Spinal cord (tissue), 10 donors: Measurements from ENCODE around the gene PLD6. TPM values are rescaled to one million over a fixed set of nuclear protein-coding genes. Genes with fewer than 3 reads are reported as not detected.
A peak's percentile ranks its signal among the peaks of the same experiment; 100 is the strongest.

ENCODE experiments used
- DNase-seq, 6 donors: peaks; one replicate each; pipeline versions ENCODE4 v3.0.0 to v3.0.0-alpha.2; 2013 to 2015; ENCODE audit warnings: low spot score in 6 of 6, low read depth in 4 of 6
- H3K27ac ChIP-seq: one replicate; pipeline ENCODE4 v1.5.1; 2013; ENCODE audit warnings: low read depth, low read length, control low read depth
- H3K27me3 ChIP-seq: one replicate; pipeline ENCODE4 v1.6.1; 2013; ENCODE audit warnings: low read length; ENCODE audit not compliant: control insufficient read depth, insufficient read depth
- H3K36me3 ChIP-seq: one replicate; pipeline ENCODE4 v1.6.1; 2013; ENCODE audit warnings: low read length; ENCODE audit not compliant: control insufficient read depth, insufficient read depth
- H3K4me1 ChIP-seq: one replicate; pipeline ENCODE4 v1.6.1; 2013; ENCODE audit warnings: low read length; ENCODE audit not compliant: control insufficient read depth, insufficient read depth
- H3K4me3 ChIP-seq: one replicate; pipeline ENCODE4 v1.5.1; 2013; ENCODE audit warnings: low read depth, low read length, control low read depth
- H3K9me3 ChIP-seq: one replicate; pipeline ENCODE4 v1.6.1; 2013; ENCODE audit warnings: low read length; ENCODE audit not compliant: control insufficient read depth, insufficient read depth
- WGBS: methylation state at CpG from one replicate; pipeline ENCODE4 v1.1.5; 2013; ENCODE audit warnings: missing lambda C conversion rate; ENCODE audit not compliant: insufficient coverage; 5-methylcytosine and 5-hydroxymethylcytosine counted together
- polyA plus RNA-seq, 2 donors: library from polyadenylated mRNA; unstranded; fragments of 120-200 nt; gene quantifications; one replicate each; pipeline ENCODE4 v1.2.1, GENCODE V29; 2013; ENCODE audit not compliant: insufficient read length in 2 of 2
- small RNA-seq: library from RNA; depleted of rRNA; stranded (forward); fragments of <200 nt; gene quantifications from one replicate; pipeline ENCODE3, GENCODE V24; 2014; ENCODE audit warnings: low replicate concordance
- total RNA-seq, 2 donors: library from RNA; depleted of rRNA in 1 of 2; stranded (reverse); fragments of 120-200 nt in 1 of 2; fragments of >200 nt in 1 of 2; gene quantifications; one replicate each; pipeline versions ENCODE4 v1.2.3 to v1.2.4, GENCODE V29; 2013 to 2014
- donor health status: healthy.

Gene PLD6
- total and polyA plus RNA-seq, 4 donors: 10.2 to 14.7 (median 11.8) TPM

DNA sequence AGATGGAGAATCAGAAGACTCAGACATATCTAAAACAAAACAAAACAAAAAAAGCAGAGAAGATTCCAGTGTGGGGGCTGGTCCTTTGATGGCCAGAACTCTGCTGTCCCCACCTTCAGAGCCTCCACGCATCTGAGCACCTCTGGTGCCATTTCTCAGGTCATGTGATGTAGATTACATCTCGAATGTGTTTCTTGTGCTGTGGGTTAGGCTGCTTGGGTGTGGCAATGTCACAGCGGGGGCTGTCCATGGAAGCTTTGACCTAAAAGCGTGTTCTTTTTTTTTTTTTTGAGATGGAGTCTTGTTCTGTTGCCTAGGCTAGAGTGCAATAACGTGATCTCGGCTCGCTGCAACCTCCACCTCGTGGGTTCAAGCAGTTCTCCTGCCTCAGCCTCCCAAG lies 51.2 kb downstream of the PLD6 start:
- no peaks in the 10 kb centered on the region for H3K9me3 ChIP-seq
- DNase-seq: no peak
- H3K4me3 ChIP-seq: no peak overlapping the region
- 93% methylated on average over 5 of the region's 8 CpGs for WGBS
- H3K27ac ChIP-seq: no peak overlapping the region
- peaks cover 94% of the 10 kb centered on the region for H3K36me3 ChIP-seq
- peaks cover 16% of the 10 kb centered on the region for H3K4me1 ChIP-seq
- no peaks in the 10 kb centered on the region for H3K27me3 ChIP-seq

DNA sequence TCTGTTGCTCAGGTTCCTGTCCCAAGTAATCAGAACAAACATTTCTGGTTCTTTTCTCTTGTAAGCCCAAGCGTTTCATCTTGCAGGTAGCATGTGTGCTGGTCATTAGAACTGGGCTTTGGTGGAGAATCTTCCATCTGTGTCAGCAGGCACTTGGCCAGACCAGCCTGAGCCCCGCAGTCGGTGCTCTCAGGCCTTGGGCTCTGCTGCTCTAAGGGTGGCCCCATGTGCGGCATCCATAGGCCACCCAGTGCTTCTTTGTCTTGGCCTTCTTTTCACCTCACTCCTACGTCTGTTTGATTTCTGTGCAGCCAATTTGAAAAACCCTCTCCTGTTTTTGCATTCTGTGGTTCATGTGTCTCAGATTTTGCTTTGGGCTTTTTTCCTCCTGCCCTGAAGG lies 51.6 kb downstream of the PLD6 start:
- Histone ChIP-seq H3K27me3 (no peaks in the 10 kb centered on the region), H3K36me3 (peaks cover 92% of the 10 kb centered on the region), H3K27ac (no peak overlapping the region), H3K9me3 (no peaks in the 10 kb centered on the region), H3K4me3 (no peak overlapping the region), H3K4me1 (peaks cover 16% of the 10 kb centered on the region)
- DNase-seq: no peak
- WGBS: 80% methylated on average over 1 of the region's 5 CpGs

GRCh38 chr17:17153709-17154108 lies 52.4 kb downstream of the PLD6 start:
- H3K27ac ChIP-seq: no peak overlapping the region
- peaks cover 16% of the 10 kb centered on the region for H3K4me1 ChIP-seq
- no peak for DNase-seq
- no peaks in the 10 kb centered on the region for H3K27me3 ChIP-seq
- peaks cover 88% of the 10 kb centered on the region for H3K36me3 ChIP-seq
- WGBS: no CpG with 5 or more reads among the region's 7 CpGs
- H3K9me3 ChIP-seq: no peaks in the 10 kb centered on the region
- no peak overlapping the region for H3K4me3 ChIP-seq

DNA sequence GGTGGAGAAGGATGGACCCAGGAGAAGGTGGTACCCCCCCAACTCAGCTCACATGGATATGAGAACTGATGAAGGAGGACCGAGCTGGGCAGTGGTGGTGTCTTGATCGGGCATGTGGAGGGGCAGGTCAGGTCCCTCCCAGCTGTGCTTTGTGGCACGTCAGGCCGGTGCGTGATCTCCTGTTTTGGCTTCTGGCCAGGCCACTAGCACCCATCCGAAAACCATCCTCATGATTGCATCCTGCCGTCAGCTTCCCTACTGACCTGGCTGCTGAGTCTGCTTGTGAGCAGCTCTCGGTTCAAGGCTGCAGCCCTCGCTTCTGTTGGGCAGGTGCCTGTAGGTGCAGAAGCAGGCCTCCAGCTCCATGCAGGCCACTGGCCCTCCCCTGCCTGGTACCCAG lies 53.1 kb downstream of the PLD6 start:
- Histone ChIP-seq H3K4me1 (peaks cover 16% of the 10 kb centered on the region), H3K4me3 (no peak overlapping the region), H3K27ac (no peak overlapping the region), H3K27me3 (no peaks in the 10 kb centered on the region), H3K36me3 (peaks cover 83% of the 10 kb centered on the region), H3K9me3 (no peaks in the 10 kb centered on the region)
- 92% methylated on average over 8 of the region's 9 CpGs for WGBS
- no peak for DNase-seq

GRCh38 chr17:17152385-17152784 lies 53.7 kb downstream of the PLD6 start:
- H3K36me3 ChIP-seq: peaks cover 80% of the 10 kb centered on the region
- H3K4me1 ChIP-seq: peaks cover 16% of the 10 kb centered on the region
- no peaks in the 10 kb centered on the region for H3K9me3 ChIP-seq
- no peaks in the 10 kb centered on the region for H3K27me3 ChIP-seq
- WGBS: 89% methylated on average over 4 of the region's 4 CpGs
- H3K4me3 ChIP-seq: no peak overlapping the region
- no peak overlapping the region for H3K27ac ChIP-seq
- DNase-seq: peak in 1 of 6 donors; percentile 20

DNA sequence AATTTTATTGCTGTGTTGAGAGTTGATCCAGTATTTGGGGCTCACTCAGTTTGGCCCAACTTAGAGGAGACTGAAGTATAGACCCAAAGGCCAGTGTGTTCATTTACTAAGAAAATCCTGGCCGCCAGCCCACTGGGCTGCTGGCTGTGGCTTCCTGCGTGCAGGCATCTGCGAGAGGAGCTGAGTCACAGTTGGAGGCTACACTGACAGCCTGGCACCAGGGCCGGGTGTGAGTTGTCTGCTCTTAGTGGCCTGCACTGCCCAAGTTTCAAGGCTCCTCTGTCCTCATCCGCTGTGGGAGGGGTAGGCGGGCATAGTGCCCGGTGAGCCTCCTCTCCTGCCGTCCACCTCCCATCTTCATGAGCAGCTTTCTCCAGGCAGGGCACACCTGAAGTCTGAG lies 54.2 kb downstream of the PLD6 start:
- WGBS: 56% methylated on average over 4 of the region's 8 CpGs
- DNase-seq: peak in 2 of 6 donors; percentile 17 to 67
- Histone ChIP-seq H3K4me1 (peaks cover 16% of the 10 kb centered on the region), H3K27me3 (no peaks in the 10 kb centered on the region), H3K36me3 (peaks cover 80% of the 10 kb centered on the region), H3K27ac (no peak overlapping the region), H3K9me3 (no peaks in the 10 kb centered on the region), H3K4me3 (no peak overlapping the region)

- 90% methylated on average over 2 of the region's 3 CpGs for WGBS
- H3K27me3 ChIP-seq: no peaks in the 10 kb centered on the region
- no peak overlapping the region for H3K27ac ChIP-seq
- no peak overlapping the region for H3K4me3 ChIP-seq
- no peak for DNase-seq
- H3K4me1 ChIP-seq: peaks cover 19% of the 10 kb centered on the region
- no peaks in the 10 kb centered on the region for H3K9me3 ChIP-seq
- peaks cover 80% of the 10 kb centered on the region for H3K36me3 ChIP-seq
Measured at GRCh38 chr17:17151541-17151940, 54.6 kb downstream of the PLD6 start.

GRCh38 chr17:17151055-17151454 lies 55.1 kb downstream of the PLD6 start:
- H3K27ac ChIP-seq: no peak overlapping the region
- no peak for DNase-seq

More at GRCh38 chr17:17151055-17151454, 55.1 kb downstream of the PLD6 start:
- Histone ChIP-seq H3K36me3 (peaks cover 80% of the 10 kb centered on the region), H3K9me3 (no peaks in the 10 kb centered on the region), H3K27me3 (no peaks in the 10 kb centered on the region), H3K4me1 (peaks cover 24% of the 10 kb centered on the region), H3K4me3 (no peak overlapping the region)
- 89% methylated on average over 1 of the region's 5 CpGs for WGBS

Small RNA genes lying within 50 kb of the gene (small RNA-seq; reads per million reads assigned to genes)
- not detected for gene RNU6-767P

Other genes starting within 250 kb of the PLD6 start
- not detected for gene TNFRSF13B, start 234.2 kb downstream of the PLD6 start, total RNA-seq
- not detected for gene TNFRSF13B, start 234.2 kb downstream of the PLD6 start, polyA plus RNA-seq
- gene MPRIP, start 163.9 kb downstream of the PLD6 start, total RNA-seq: 100 to 1,000 TPM in 1 of 2 donors, 10 to 100 TPM in 1; 87.7 to 161 TPM
- gene MPRIP, start 163.9 kb downstream of the PLD6 start, polyA plus RNA-seq: 100 to 1,000 TPM; 164 to 186 TPM
- 10 to 100 TPM; 39.5 to 55.8 TPM for gene FLCN, start 30.8 kb upstream of the PLD6 start, total RNA-seq
- gene FLCN, start 30.8 kb upstream of the PLD6 start, polyA plus RNA-seq: 10 to 100 TPM; 32.7 to 77.3 TPM
- gene COPS3, start 74.9 kb upstream of the PLD6 start, total RNA-seq: 10 to 100 TPM; 76.5 to 97.5 TPM
- gene COPS3, start 74.9 kb upstream of the PLD6 start, polyA plus RNA-seq: 10 to 100 TPM; 89.9 to 92.5 TPM
- 1 to 10 TPM; 4.1 to 7.7 TPM for gene NT5M, start 97.0 kb upstream of the PLD6 start, total RNA-seq
- gene NT5M, start 97.0 kb upstream of the PLD6 start, polyA plus RNA-seq: 10 to 100 TPM; 15.5 to 18.2 TPM